Fibroblast of peridontal ligament (primary cell): ENCODE measurements around the gene TTC16.
"Not testable (repeated sequence)": the region's sequence is repeated elsewhere in the genome, so short reads cannot be mapped to it uniquely, and the experiment has no call there.

ENCODE experiments used
- DNase-seq: peaks from one replicate; pipeline ENCODE4 v3.0.0-alpha.2; 2010; ENCODE audit errors: extremely low read depth

The TTC16 gene

DNA sequence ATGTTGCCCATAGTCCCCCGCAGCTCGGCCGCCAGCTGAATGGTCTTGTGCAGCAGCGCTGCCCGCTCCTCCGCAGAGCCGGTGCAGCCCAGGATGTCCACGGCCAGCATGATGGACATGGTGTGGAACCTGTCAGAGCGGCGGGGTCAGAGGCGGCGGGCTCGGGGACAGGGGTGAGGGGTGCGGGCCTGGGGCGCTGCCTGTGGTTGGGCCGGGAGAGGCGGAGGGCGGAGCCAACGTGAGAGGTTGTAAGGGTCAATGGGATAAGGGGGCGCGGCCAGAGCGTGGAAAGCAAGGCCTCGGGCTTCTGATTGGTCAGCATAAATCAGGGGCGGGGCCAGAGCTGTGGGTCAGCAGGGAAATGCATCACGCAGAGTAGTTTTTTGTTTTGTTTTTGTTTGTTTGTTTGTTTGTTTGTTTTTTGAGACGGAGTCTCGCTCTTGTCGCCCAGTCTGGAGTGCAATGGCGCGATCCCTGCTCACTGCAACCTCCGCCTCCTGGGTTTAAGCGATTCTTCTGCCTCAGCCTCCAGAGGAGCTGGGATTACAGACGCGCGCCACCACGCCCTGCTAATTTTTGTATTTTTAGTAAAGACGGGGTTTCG lies 26.1 kb downstream of the TTC16 start:
- no peak for DNase-seq

DNA sequence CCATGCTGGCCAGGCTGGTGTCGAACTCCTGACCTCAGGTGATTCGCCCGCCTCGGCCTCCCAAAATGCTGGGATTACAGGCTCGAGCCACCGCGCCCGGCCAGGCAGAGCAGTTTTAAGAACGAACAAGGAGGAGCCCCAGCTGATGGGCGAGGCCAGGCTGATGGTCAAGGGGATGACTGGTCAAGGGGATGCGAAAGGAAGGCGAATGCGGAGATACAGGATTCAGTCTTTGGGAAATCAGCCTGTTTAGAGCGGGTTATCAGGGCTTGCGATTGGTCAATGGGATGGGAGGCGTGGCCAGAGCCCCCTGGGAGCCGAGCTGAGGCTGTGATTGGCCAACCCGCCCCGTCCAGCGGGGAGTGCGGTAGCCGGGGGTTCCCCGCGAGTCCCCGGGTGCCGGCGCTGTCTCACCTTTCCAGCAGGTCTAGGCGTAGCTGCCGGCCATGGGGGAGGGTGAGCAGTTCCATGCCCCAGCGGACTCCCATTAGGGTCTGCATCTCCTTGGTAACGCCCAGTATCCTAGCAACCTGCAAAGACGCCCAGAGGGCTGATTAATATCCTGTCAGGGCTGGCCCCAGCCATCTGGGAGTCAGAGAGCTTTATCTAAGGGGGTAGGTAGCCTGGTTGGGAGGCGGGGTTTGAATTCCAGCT lies 26.7 kb downstream of the TTC16 start:
- DNase-seq = no peak

- no peak for DNase-seq
Observed at GRCh38 chr9:127744398-127745110, 28.7 kb downstream of the TTC16 start.

GRCh38 chr9:127746959-127747569 lies 31.2 kb downstream of the TTC16 start:
- DNase-seq = no peak

DNA sequence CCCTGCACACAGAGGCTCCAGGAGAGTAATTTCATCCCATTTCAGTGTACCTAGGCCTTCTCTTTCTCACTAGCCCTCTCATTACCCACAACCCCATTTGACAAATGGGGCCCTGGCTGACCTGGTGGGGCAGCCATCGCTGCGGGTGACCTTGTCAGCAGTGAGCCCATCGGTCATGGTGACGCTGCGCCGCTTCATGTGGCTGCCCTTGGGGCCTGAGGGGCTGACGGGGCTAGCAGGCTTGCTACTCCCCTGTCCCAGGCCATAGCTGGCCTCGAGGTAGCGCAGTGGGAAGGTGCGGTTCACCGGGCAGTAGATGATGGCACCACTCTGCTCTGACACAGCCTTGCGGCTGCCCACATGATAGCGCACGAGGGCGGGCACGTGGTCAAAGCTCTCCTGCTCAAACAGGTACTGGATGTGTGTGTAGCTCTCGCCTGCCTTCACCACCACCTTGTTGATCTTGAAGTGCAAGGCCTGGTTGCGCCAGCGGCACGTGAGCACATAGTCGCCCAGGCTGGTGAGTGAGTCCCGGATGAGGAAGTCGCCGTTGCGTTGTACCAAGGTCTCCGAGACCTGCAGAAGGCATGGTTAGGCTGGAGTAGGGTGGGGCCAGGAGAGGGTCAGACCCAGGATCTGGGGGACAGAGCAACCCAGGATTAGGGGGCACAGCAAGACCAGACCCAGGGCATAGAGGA lies 33.4 kb downstream of the TTC16 start:
- no peak for DNase-seq

DNA sequence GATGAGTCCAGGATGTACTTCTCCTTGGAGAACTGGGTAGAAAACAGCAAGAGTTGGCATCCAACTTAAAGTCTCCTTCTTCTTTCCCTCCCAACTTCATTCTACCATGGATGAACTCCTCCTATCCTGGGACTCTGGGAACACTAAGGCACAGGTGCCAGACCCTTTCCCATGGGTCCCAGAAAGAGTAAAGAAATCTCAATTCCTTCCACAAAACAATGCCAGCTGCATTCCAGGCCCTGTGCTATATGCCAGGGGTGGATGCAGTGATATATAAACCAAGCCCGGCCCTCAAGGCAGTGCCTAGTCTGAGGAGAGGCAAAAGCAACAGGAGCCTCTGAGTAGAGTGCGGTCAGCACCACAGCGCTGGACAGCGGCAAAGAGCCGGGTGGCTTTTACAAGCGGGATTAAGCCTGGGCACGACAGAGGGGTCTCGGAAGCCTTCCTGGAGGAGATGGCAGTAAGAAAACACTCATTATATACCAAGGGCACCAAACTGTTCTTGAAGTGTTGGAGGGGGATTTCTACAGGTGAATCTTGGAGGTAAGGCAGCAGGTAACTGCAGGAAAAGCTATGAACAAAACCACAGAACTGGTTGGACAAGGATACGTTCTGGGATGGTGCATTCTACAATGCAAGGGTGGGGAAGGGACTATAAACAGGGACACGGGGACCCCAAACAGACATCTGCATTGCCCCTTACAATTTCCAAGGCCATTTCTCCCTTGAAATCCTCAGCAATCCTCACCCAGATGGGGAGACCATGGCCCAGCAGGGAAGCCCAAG lies 35.6 kb downstream of the TTC16 start:
- DNase-seq = peak; percentile 21

DNA sequence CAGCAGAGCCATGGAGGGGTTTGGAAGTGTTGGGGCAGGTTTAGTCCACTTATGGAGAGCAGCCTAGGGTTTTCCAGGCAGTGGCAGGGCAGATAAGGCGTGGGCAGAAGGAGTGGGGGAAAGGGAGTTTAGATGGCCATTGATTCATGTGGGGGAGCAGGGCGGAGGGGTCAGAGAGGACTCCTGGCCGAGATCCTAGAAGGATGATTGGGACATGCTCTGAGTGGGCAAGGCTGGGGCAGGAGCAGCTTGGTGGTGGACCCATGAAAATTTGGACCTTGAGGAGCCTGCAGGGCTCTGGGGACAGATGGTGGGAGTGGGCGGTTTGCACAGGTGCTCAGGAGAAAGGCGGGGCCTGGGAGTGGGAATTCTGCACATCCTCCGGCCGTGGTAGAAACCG lies 37.3 kb downstream of the TTC16 start:
- no peak for DNase-seq

DNA sequence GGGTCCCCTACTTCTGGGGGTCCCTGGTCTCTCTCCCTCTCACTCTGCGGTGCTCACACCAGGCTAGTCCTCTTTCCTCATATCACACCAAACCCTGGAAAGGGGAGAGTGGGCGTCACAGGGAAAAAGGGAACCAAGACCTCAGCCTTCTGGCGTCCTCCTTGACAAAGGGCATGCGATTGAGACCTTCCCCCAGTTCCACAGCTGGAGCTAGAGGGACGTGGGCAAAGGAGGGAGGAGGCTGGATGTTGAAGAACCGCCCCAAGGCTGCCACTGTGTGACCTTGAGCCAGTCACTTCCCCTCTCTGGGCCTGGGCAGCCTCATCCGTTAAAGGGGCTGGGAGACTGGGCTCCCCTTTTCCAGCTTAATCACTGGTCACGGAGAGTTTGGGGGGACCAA lies 37.7 kb downstream of the TTC16 start:
- no peak for DNase-seq

- DNase-seq = no peak
Observed at GRCh38 chr9:127754099-127755060, 38.5 kb downstream of the TTC16 start.

DNA sequence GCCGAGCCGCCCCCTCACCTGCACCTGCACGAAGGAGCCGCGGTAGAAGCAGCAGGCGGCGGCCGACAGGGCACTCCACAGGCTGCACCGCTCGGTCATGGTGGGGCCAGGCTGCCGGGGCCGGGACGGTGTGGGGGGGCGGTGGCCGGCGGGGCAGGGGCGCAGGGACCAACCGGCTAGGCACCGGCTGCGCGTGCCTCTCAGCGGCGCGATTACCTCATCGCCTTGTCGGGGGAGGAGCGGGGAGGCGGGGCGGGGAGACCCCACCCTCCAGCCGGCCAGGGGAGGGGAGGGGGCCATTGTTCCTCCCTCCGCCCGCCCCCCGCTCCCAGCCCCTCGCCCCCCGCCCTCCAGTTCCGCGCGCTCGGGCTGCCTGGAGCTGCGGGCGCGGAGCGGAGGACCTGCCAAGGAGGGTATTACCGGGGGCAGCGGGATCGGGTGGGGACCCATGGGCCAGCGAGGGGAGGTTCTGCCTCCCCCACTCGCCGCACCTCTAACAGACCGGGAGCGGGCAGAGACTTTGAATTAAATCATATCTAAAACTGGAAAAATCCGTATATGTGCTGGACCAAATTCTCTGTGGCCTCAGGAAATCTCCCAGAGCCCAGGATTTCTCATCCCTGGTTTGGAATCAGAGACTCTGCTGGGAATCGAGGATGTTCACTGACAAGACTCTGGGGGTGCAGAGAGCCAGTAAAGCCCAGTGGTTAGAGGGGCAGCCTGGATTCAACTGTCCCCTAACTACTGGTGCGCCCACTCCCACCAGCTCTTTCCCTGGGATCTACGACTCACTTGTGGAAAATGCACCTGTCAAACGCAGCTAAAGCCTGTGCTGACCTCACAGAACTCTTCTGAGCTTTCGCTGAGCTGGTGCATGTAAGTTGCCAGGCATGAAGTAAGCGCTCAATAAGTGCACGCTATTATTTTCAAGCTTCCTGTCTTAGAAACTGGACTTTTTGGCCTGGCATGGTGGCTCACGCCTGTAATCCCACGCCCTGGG lies 39.5 kb downstream of the TTC16 start:
- no peak for DNase-seq

DNA sequence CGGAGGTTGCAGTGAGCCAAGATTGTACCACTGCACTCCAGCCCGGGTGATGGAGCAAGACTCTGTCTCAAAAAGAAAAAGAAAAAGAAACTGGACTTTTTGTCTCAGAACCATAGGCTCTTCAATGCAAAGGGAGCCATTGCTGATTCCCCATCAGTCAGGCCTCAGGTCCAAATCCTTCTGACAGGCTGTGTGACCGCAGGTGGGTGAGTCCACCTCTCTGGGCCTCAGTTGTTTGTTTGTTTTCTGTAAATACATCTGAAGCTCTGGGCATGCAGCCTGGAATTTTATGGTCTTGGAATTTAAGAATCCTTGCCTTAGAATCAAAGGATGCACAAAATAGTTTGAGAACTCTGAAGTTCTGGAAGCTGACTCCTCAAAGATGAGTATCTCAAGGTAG lies 40.4 kb downstream of the TTC16 start:
- no peak for DNase-seq

GRCh38 chr9:127756776-127757175 lies 40.9 kb downstream of the TTC16 start:
- not testable (repeated sequence) for DNase-seq

DNA sequence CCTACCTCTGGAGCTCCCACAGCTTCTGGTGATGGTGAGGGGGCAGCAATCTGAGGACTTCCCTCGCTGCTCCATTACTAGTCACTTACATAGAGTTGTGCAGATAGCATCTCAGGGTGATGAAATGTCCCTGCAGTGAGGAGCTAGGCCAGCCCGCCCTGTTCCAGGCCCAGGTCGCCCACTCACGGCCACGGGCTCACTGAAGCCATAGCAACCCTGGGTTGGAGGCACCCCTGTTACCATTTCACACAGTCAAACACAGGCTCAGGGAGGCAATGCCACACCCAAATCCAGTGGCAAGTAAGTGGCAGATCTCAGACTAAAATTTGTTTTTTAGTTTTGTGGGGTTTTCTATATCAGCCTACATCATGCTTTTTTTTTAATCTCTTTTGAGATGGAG lies 43.0 kb downstream of the TTC16 start:
- no peak for DNase-seq

- DNase-seq = no peak
Observed at GRCh38 chr9:127761061-127761460, 45.2 kb downstream of the TTC16 start.

- no peak for DNase-seq
Observed at GRCh38 chr9:127761491-127761956, 45.6 kb downstream of the TTC16 start.

DNA sequence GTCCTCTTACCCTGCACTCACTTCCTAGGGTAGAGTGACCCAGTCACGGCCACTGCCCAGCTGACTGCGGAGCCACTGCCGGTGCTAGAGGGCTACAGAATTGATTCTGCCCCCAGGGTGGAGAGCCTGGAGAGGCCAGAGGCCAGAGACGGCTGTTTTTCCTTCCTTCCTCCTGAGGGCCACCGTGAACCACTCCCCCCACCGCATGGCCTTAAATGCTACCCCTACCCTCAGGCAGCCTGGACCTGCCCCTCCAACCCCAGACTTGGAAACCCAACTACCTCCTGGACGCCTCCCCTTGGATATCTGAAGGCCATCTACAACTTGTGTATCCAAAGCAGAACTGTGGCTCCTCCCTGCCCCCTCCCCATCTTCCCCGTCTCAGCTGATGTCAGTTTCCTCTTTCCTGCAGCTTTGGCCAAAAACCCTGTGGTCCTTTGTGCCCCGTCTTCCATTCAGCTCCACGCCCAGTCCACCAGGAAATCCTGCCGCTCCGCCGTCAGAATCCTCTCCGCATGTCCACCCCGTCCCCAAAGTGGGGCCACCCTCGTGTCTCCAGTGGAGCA lies 46.3 kb downstream of the TTC16 start:
- no peak for DNase-seq

DNA sequence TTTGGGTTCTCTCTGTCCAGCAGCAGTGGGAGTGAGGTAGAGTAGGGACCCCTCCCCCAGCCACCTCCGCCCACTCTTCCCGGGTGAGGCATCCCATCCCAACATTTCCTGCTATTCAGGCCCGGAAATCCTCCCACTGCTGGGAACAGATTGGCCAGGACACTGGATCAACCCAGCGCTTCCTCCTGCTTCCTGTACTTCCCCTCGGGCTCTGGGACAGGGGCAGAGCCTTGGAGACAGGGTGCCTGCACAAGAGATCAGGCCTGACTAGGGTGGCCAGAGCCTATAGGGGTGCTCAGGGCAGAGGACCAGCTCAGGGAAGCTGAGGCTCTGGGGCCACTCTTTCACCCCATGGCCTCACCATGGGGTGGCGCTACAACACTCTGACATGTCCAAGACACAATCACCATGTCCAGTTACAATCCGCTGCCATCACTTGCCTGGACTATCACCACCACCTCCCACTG lies 48.1 kb downstream of the TTC16 start:
- DNase-seq = no peak

GRCh38 chr9:127765418-127765817 lies 49.5 kb downstream of the TTC16 start:
- DNase-seq = no peak
